ENCODE results near the gene MUSTN1. TPM values are rescaled to one million over a fixed set of nuclear protein-coding genes. Genes with fewer than 3 reads are reported as not detected.
A peak's percentile ranks its signal among the peaks of the same experiment; 100 is the strongest.

The MUSTN1 gene
- total RNA-seq, 1 donor = 0.27 TPM

DNA sequence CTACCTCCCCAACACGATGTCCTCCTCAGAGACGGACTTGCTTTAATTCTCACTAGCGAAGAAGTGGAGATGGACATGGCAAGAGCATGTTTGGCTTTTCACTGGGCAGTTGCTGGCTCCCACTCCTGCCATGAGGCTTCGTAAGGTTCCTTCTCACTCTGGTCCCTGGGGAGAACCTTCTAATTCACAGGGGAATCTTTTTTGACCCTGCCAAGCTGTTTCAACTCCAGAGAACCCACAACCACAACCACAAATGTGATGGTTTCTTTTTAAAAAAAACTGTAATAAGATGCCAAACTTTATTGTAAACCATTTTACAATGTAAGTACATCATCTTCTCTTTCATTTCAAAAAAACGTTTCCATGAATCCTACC lies 1.6 kb upstream of the MUSTN1 start:
- DNase-seq (ENCODE audit: low read depth in 2 of 3, low spot score in 2 of 3) = no peak

GRCh38 chr3:52835766-52836470 lies 1.1 kb upstream of the MUSTN1 start:
- DNase-seq (ENCODE audit: low read depth in 2 of 3, low spot score in 2 of 3) = no peak

DNA sequence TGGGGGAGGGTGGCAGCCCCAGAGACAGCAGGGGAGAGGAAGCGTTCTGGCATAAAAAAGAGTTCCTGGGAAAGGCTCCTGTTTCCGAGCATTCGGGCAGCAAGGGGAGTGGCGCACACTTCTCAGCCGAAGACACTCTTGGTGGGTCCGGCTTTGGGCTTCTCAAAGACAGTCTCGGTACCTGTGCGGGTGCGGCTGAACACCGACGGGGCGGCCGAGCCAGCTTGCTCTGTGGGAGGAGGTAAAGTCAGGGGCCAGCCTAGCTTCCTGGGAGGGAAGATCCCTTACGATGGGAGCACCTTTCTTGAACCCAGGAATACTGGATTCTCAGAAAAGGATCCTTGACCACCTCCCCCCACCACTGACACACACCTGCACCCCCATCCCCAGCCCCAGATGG lies 1.6 kb downstream of the MUSTN1 start:
- DNase-seq (ENCODE audit: low read depth in 2 of 3, low spot score in 2 of 3) = no peak

GRCh38 chr3:52831500-52832301 lies 3.1 kb downstream of the MUSTN1 start:
- no peak for DNase-seq (ENCODE audit: low read depth in 2 of 3, low spot score in 2 of 3)

- no peak for DNase-seq (ENCODE audit: low read depth in 2 of 3, low spot score in 2 of 3)
Measured at GRCh38 chr3:52830535-52831258, 4.1 kb downstream of the MUSTN1 start, which contains the start of gene ITIH4. Gene ITIH4 (minus strand): TSS chr3:52830672. CDS start chr3:52830642, 30 bp downstream.

DNA sequence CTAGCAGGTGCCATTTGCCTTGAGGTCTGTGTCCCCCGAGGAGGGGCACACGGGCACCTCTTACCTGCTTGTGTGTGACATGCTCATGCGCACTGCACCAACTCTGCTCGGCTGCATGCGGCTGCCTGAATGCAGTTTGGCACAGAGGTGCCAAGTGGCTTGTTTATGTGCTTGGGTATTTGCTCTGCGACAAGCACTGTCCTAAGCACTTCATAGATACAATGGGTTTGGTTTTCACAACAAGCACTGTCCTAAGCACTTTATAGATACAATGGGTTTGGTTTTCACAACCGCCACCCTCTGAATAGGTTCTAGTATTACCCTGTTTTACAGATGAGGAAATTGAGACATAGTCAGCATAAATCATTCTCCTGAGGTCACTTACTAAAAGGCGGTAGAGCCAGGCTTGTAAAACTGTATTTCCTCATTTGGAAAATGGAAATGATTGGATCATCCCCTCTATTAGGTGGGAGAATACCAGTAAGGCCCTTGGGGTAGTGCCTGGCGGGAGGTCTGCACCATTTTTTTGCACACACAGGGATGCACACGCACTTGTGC lies 4.8 kb downstream of the MUSTN1 start:
- no peak for DNase-seq (ENCODE audit: low read depth in 2 of 3, low spot score in 2 of 3)

- DNase-seq (ENCODE audit: low read depth in 2 of 3, low spot score in 2 of 3) = no peak
Measured at GRCh38 chr3:52829482-52829881, 5.3 kb downstream of the MUSTN1 start.

DNA sequence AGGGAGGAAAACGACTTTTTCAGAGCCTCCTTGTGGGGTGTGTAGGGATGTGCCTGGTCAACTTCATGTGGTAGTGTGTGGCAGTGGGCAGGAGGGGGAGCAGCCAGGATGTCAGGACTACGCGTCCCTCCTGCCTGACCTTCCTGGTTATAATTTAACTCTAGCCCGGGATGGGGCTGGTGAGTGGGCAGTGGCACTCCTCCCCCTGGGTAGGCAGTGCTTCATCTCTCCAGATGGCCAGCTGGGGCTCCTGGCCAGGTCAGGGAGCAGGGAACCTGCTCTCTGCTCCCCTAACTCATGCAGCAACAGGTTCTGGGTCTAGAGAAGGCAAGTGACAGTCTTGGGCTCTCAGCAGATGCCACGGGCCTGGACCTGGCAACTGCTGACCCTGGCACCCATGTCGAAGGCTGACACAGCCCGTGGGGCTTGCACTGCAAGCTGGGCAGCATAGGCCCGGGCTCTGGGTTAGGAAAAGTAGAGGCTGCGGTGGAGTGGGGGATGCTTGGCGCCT lies 6.9 kb downstream of the MUSTN1 start:
- no peak for DNase-seq (ENCODE audit: low read depth in 2 of 3, low spot score in 2 of 3)

DNA sequence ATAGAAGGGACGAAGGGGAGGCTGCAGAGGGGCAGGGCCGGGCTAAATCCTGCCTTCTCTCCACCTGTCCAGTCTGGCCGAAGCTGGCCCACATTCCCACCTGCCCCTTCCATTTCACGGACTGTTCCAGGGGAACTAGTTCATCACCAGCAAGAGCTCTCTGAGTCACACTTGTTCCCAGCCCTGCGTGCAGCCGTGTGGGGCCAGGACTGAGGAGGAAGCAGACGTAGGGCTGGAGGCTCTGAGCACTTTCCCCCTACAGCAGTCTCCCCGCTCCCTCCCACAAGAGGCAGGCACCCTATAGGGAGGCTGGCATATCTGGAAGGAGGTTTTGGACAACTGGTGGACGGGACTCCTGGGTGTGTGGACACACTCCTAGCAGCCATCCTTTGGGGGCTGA lies 7.4 kb downstream of the MUSTN1 start:
- no peak for DNase-seq (ENCODE audit: low read depth in 2 of 3, low spot score in 2 of 3)

- no peak for DNase-seq (ENCODE audit: low read depth in 2 of 3, low spot score in 2 of 3)
Measured at GRCh38 chr3:52824037-52824436, 10.8 kb downstream of the MUSTN1 start.

DNA sequence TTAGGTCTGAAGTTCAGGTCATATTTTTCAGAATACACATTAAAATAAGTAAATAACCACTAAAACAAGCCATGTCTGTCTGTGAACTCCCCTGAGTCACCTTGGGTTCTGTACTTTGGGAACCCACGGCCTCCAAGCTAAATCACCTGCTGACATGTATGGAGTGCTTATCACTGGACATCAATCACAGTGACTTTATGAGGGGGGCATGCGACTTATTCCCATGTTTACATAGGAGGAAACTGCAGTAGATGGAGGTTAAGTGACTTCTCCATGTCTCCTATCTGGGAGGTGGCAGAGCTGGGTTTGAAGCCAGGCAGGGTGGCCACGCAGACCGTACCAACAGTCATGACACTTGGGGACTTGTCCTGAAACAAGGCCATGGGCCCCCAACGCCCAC lies 12.5 kb downstream of the MUSTN1 start:
- DNase-seq (ENCODE audit: low read depth in 2 of 3, low spot score in 2 of 3) = no peak

- DNase-seq (ENCODE audit: low read depth in 2 of 3, low spot score in 2 of 3) = peak in 2 of 3 donors; percentile 11 to 47
Measured at GRCh38 chr3:52820736-52821135, 14.1 kb downstream of the MUSTN1 start.

- DNase-seq (ENCODE audit: low read depth in 2 of 3, low spot score in 2 of 3) = no peak
Measured at GRCh38 chr3:52819936-52820335, 14.9 kb downstream of the MUSTN1 start.

GRCh38 chr3:52817860-52818259 lies 17.0 kb downstream of the MUSTN1 start:
- DNase-seq (ENCODE audit: low read depth in 2 of 3, low spot score in 2 of 3) = no peak

- no peak for DNase-seq (ENCODE audit: low read depth in 2 of 3, low spot score in 2 of 3)
Measured at GRCh38 chr3:52817221-52817620, 17.6 kb downstream of the MUSTN1 start.

GRCh38 chr3:52816654-52817053 lies 18.2 kb downstream of the MUSTN1 start:
- no peak for DNase-seq (ENCODE audit: low read depth in 2 of 3, low spot score in 2 of 3)

GRCh38 chr3:52816199-52816598 lies 18.6 kb downstream of the MUSTN1 start:
- no peak for DNase-seq (ENCODE audit: low read depth in 2 of 3, low spot score in 2 of 3)

- no peak for DNase-seq (ENCODE audit: low read depth in 2 of 3, low spot score in 2 of 3)
Measured at GRCh38 chr3:52813810-52814209, 21.0 kb downstream of the MUSTN1 start.

DNA sequence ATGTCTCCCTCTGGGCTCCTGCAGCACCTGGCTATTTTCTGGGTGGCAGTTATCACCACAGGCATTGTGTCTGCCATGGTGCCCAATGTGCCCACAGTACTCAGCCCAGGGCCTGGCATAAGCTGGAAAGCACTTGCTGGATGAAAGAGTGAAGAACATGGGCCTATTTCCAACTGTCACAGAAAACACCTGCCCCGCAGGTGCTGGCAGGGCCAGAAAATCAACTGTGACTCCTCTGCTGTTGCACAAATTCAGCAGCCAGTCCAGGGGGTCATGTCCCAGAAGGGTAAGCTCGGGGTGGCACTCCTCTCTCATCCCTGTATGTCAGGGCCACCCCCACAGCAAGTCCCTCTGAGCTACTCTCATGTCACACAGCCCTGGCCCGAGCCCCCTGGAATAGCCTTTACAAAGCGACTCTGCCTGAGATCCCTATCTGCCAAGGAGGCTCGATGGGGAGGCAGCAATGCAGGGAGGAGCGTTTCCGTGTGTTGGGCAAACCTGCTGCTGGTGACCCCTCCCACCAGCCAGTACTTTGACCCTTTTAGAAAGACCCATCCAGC lies 23.3 kb downstream of the MUSTN1 start:
- DNase-seq (ENCODE audit: low read depth in 2 of 3, low spot score in 2 of 3) = no peak

GRCh38 chr3:52810923-52811322 lies 23.9 kb downstream of the MUSTN1 start:
- DNase-seq (ENCODE audit: low read depth in 2 of 3, low spot score in 2 of 3) = no peak

All from hematopoietic multipotent progenitor cell (in vitro differentiated cells).